Germinal center (tissue), 1 donor: ENCODE measurements around the gene BPGM.

Experiments
- DNase-seq: peaks from one replicate; pipeline ENCODE4 v3.0.0; 2012; ENCODE audit warnings: mixed read lengths, low spot score

The BPGM gene

DNA sequence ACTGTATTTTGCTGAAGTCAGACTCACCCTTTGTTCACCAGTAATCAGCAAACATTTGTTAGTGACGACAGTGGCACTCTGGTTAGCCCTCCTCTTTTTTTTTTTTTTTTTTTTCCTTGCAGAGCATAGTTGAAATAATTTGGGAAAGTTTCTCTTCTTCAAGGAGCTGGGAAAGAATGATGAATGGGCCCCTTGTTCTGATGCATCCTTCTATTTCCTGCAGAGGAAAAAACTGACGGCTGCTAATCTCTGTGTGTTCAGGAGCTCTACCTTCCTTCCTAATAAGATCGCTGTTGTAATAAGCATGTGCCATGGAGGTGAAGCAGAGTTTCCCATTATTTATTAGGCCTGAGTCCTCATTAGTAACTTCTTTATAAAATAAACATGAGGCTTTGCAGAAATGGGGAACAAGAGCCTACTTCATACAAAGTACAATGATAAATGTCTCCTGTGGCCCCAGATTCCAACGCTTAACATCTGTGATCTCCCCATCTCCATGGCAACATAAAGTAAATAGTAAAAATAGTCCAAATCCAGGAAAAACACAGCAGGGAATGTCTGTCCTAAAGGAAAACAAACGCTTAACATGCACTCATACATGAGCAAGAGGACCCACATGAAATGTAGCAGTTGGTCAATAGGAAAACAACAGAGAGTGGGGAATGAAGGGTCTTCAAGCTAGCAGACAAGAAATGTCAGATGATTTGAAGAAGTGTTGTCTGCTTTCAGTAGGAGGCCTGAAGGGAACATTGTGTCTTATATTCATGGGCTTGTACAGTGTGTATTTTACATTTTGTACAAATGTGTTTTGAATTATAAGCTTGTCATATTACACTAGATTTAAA is 73.7 kb downstream of the BPGM start:
- DNase-seq = no peak

GRCh38 chr7:134721171-134721570 is 74.5 kb downstream of the BPGM start:
- DNase-seq = no peak

DNA sequence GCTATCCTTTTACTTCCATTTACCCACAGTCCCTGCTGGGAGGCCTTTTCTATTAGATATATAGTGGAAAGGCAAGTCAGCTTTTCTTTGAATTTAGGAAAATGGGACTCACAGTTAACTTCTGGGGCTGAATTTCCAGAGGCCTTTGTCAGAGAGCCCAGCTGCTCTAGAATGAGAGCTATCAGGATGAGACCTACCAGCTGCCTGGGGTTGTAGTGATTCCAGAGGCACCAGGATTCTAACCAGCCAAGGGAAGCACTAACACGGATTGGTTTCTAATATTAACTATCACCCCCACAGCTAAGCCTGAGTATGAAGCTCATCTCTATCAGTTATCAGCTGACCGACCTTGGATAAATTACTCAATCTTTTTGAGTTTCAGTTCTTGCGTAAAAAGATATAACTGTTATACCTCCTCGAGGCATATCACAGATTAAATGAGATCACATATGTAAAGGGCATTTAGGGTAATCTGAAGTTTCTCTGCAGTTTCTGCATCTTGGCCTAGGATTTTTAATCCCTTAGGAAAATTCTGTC is 76.2 kb downstream of the BPGM start:
- no peak for DNase-seq

DNA sequence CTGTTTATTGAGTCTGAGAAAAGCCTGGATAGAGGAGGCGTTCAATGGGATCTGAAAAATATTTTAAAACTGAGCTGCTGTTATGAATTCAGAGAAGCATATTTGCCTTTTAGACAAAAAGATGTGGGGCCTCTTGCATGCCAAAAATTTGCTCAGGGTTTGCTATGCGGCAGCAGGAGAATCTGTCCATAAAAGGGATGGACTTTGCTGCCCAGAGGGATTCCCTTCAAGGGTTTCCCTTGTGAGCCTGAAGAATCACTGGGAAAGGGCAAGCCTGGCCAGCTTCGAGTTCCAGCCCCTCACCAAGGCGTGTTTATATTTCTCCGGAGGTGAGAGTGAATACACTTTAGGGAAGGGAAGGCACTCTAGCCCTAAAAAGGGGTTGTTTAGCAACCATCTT is 77.2 kb downstream of the BPGM start:
- DNase-seq = no peak

DNA sequence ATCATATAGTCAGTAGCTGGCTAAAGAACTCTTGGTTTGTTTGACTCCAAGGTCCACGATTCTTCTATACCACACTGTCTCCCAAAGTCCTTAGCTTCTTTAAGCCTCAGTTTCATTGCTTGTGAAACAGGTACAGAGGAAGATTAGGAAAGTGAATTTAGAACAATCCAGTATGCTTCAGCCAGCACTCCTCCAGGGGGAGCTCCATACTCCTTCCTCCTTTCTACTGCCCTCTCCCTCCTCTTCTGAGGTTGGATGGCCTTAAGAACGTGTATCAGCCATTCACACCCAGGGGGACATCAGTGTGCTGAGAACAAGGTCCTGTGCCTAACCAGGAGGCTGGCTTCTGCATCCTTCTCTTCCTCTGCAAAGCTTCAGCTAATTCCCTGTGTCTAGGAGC is 78.0 kb downstream of the BPGM start:
- no peak for DNase-seq

DNA sequence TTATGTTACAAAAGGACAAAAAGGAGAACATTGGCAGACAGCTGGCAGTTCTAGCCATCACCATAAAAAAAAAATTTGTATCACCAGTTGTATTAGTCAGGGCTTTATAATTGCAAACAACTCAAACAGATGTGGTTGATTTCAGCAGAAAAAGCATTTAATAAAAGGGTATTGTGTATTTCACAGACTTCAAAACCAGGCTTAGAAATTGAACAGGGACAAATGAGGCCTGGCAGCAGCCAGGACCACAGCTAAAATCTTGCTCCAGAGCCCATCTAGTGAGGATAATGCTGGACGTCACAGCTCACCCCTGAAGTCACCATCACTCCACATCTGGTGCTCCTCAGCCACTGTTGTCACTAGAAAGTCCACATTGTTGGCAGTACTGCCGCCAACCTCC is 79.9 kb downstream of the BPGM start:
- DNase-seq = no peak

GRCh38 chr7:134727711-134728110 is 81.1 kb downstream of the BPGM start:
- DNase-seq = no peak
